Measurements from ENCODE around the gene SIGLEC6.
"Not testable (repeated sequence)": the region's sequence is repeated elsewhere in the genome, so short reads cannot be mapped to it uniquely, and the experiment has no call there.

SIGLEC6 gene

DNA sequence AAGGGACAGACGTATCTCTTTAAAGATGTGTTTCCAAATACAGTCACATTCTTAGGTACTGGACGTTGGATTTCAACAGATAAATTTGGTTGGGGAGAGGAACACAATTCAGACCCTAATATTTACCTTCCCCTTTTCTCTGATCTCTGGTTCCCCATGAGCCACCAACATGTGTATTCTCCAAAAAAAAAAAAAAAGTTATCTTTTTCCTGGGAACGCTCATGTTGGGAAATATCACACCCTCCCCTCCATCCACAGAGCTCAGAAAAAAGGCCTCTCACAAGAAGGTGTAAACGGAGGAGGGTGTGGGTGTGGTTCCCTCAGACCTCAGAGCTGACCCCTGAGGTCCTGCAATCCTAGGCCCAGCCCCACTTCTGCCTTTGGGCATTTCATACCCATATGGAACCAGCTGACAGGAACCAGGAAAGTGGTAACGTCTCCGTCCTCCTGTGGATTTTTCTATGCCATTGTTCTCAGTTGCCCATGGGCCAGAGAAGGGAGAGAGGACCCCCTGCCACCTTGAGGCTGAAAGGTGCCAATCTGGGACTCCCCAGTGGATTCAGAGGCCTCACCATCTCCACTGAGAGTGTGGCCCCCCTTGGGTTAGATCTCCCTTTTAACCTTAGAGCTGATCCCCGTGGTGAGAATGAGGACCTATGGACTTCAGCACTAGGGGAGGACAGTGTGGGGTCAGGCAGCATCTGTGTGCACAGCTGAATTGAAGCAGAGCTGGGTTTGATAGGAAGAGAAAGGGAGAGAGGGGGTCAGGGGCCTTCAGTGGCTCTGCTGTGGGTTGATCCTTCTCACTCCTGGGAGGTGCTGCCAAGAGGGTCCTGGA is 21.4 kb downstream of the SIGLEC6 start:
- no peak for DNase-seq (ENCODE audit: low read depth)

DNA sequence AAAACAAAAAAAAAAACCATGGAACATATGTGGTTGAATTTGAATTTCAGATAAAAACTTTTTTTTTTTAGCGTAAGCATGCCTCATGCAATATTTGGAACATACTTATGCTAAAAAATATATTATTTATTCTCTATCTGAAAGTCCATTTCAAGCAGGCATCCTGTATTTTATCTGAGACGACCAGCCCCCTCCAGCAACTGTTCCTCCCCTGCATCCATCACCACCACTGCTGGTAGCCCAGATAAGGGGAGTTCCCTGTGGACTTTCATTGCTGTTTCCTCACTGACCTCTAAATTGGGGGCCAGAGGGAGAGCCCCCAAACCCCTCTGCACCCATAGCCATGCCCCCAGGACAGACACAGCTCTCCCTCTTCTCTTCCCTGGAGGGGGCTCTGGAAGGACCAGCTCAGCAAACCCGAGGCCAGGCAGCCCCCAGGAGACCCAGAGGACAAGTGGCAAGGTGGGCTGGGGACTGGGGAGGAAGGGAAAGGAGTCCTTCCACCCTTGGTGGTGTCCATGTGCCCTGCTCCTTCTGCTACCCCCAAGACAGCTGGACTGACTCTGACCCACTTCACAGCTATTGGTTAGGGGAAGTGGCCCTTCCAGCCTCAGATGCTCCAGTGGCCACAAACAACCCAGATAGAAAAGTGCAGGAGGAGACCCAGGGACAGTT is 23.3 kb downstream of the SIGLEC6 start:
- DNase-seq (ENCODE audit: low read depth), result no peak

GRCh38 chr19:51507640-51508058 is 23.8 kb downstream of the SIGLEC6 start:
- no peak for DNase-seq (ENCODE audit: low read depth)

GRCh38 chr19:51507192-51507591 is 24.3 kb downstream of the SIGLEC6 start:
- DNase-seq (ENCODE audit: low read depth), result no peak

GRCh38 chr19:51505904-51506303 is 25.6 kb downstream of the SIGLEC6 start:
- DNase-seq (ENCODE audit: low read depth), result no peak

- DNase-seq (ENCODE audit: low read depth), result no peak
Observed at GRCh38 chr19:51503896-51504295, 27.6 kb downstream of the SIGLEC6 start.

DNA sequence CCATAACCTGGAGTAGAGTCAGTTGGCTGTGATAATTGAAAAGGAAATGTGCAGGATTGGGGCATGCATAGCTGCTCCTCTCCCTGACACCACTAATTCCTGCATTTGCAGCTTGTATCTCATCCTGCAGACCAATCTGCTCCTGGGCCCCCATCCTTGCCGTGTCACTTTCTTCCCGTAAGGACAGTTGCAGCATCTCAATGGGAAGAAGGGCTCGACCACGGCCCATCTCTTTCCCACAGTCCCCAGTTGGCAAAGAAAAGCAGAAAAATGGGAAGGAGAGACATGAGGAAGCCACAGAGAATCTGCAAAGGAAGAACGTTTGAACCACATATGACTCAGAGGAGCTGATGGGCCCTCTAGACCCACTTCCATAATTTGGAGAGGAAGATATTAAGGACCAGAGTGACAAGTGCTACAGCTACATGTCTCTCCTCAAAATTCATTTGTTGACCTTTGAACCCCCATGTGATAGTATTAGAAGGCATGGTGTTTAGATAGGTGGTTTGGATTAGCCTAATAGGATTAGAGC is 28.1 kb downstream of the SIGLEC6 start:
- DNase-seq (ENCODE audit: low read depth), result no peak

GRCh38 chr19:51501594-51502263 is 29.7 kb downstream of the SIGLEC6 start, which contains the start of gene SIGLEC12:
SIGLEC12 (minus strand) TSS chr19:51501800; CDS start chr19:51501733, 67 bp downstream.
- DNase-seq (ENCODE audit: low read depth), result no peak

DNA sequence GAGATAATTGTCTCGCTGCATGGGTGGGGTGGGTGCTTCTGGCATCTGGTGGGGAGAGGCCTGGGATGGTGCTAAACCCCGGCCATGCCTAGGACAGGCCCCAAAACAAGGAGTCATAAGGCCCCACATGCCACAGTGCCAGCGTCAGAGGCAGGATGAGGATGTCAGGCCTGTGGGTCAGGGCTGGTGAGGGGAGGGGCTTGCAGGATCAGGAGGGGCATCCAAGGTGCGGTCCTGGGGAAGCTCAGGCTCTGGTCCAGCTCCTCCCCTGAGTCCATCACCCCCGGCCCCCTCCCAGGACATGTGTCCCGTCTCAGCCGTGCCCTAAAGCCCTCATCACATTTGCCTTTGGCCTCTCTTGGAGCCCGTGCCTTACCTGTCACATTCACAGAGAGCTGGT is 30.5 kb downstream of the SIGLEC6 start:
- DNase-seq (ENCODE audit: low read depth), result not testable (repeated sequence)

DNA sequence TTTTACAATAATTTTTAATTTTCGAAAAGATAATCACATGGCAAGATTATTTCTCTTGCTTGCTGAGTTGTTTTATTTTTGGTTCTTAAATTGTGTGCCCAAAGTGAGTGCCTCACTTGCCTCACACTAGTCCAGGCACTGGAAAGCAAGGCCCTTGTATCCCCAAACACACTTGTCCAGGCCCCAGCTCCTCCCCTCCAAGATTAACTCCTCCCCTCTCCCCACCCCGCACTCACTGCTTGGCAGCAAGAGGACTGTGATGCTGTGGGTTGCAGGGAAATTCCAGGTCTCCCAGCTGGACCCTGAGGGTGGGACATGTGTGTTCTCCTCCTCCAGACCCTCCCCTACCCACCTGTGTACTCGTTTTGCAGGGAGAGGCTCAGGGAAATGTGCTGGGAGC is 33.8 kb downstream of the SIGLEC6 start:
- DNase-seq (ENCODE audit: low read depth), result no peak

DNA sequence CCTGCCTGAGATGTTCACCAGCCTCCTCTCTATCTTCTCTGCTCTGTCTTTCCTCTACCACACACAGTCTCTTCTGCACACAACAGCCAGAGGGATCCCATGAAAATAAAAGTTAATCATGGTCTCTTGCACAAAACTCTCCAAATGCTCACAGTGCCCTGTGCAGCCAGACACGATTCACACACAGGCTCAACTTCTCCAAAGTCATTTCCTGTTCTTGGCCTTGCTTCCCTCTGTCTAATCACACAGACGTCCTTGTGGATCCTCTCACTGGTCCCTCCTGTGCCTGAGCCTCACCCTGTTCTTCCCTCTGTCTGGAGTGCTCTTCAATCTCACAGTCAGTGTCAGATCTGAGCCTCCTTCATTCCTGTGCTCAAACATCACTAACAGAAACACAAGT is 37.7 kb downstream of the SIGLEC6 start:
- no peak for DNase-seq (ENCODE audit: low read depth)

- no peak for DNase-seq (ENCODE audit: low read depth)
Observed at GRCh38 chr19:51491586-51491985, 39.9 kb downstream of the SIGLEC6 start.

DNA sequence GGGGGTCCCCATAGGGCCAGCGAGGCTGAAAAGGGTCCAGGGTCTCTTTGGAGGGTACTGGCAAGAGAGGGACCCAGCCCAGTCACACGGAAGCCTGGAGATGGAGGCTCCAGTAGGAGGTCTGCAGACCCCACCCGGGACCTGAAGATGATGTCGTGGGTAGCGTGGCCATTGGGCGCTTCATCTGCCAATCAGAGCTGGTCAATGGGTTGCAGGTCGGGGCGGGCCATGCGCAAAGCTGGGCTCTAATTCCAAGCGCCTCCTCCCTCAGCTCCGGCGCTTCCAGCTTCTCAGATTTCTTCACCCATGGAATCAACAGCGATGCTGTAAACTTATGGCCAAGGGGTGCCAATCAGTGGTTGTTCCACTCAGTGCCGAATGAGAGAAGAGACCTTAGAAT is 40.8 kb downstream of the SIGLEC6 start:
- DNase-seq (ENCODE audit: low read depth), result no peak

DNA sequence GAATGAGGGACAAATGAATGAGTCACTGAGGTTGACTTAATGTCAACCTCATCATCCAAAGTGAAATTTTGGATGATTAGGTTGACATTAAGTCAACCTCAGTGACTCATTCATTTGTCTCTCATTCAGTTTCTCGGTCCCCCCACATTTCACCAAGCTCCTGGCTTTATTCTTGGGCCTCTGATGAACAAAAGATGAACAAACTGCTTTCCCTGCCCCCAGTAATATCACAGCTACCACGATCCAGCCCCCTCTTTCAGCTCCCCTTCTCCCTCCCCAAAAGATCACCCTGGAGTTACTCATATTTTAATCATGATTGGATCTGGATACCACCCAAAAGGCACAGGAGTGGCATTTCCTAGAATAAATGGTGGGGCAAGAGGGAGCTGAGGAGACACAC is 42.4 kb downstream of the SIGLEC6 start:
- DNase-seq (ENCODE audit: low read depth), result no peak

DNA sequence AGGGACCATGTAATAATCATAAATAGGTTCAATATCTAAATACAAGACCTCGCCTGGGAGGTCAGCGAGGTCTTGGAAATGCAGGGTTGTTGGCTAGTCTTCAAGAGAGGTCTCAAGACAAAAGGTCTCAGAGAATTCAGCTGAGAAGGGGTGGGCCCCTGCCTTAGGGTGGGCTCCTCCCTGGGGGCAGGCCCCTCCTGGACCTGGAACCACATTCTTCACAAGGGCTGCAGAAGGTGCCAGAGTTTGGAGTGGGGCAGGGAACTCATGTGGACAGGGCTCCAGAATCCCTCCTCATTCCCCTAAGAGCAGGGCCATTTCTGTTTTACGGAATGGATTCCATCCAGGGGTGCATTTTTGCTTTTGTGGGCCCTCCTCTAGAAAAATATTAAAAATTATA is 43.0 kb downstream of the SIGLEC6 start:
- no peak for DNase-seq (ENCODE audit: low read depth)

- DNase-seq (ENCODE audit: low read depth), result no peak
Observed at GRCh38 chr19:51485960-51486660, 45.4 kb downstream of the SIGLEC6 start.

- DNase-seq (ENCODE audit: low read depth), result no peak
Observed at GRCh38 chr19:51480590-51480989, 50.9 kb downstream of the SIGLEC6 start.

- no peak for DNase-seq (ENCODE audit: low read depth)
Observed at GRCh38 chr19:51479531-51480331, 51.7 kb downstream of the SIGLEC6 start.

GRCh38 chr19:51478381-51479234 is 52.9 kb downstream of the SIGLEC6 start, which contains the start of gene CEACAM18:
CEACAM18 (plus strand) TSS chr19:51478539.
- no peak for DNase-seq (ENCODE audit: low read depth)

DNA sequence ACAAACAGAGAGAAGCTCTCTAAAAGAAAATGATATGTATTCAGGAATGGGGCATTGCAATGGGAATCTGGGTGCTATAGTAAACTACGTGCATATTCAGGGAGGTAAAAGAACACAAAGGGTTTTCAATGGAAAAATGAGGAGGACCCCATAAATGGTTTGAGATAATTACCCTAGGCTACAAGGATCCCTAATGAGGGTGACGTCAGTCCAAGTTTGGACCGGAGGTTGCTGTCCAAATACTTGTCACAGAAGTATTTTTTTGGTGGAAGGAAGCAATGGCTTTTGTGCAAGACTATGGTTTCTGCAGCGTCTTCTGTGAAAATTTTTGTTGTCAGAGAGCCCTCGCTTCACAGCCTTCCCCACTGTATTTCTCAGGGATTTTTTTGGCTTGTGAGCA is 54.1 kb downstream of the SIGLEC6 start:
- DNase-seq (ENCODE audit: low read depth), result no peak

All from GM04503 (cell line).